ENCODE data around the gene LYVE1.

The LYVE1 gene

GRCh38 chr11:10564030-10564429 lies 4.4 kb downstream of the LYVE1 start:
- no peak overlapping the region for H3K27ac ChIP-seq
- DNase-seq (ENCODE audit: low read depth, low spot score) = no peak

GRCh38 chr11:10561947-10562346 lies 6.5 kb downstream of the LYVE1 start:
- DNase-seq (ENCODE audit: low read depth, low spot score) = no peak
- no peak overlapping the region for H3K27ac ChIP-seq

GRCh38 chr11:10561043-10561818 lies 7.2 kb downstream of the LYVE1 start:
- DNase-seq (ENCODE audit: low read depth, low spot score) = peak; percentile 45

GRCh38 chr11:10558288-10558687 lies 10.2 kb downstream of the LYVE1 start:
- no peak for DNase-seq (ENCODE audit: low read depth, low spot score)
- H3K27ac ChIP-seq = no peak overlapping the region

More at GRCh38 chr11:10561043-10561818, 7.2 kb downstream of the LYVE1 start:
- no peak overlapping the region for H3K27ac ChIP-seq

GRCh38 chr11:10556590-10556989 lies 11.9 kb downstream of the LYVE1 start:
- no peak overlapping the region for H3K27ac ChIP-seq
- DNase-seq (ENCODE audit: low read depth, low spot score) = no peak

GRCh38 chr11:10551845-10552352 lies 16.6 kb downstream of the LYVE1 start:
- H3K27ac ChIP-seq = no peak overlapping the region
- no peak for DNase-seq (ENCODE audit: low read depth, low spot score)

- H3K27ac ChIP-seq = no peak overlapping the region
- no peak for DNase-seq (ENCODE audit: low read depth, low spot score)
Measured at GRCh38 chr11:10551290-10551592, 17.2 kb downstream of the LYVE1 start.

GRCh38 chr11:10550503-10551289 lies 17.8 kb downstream of the LYVE1 start:
- H3K27ac ChIP-seq = no peak overlapping the region

GRCh38 chr11:10544491-10545465 lies 23.7 kb downstream of the LYVE1 start:
- H3K27ac ChIP-seq = no peak overlapping the region
- no peak for DNase-seq (ENCODE audit: low read depth, low spot score)

More at GRCh38 chr11:10550503-10551289, 17.8 kb downstream of the LYVE1 start:
- no peak for DNase-seq (ENCODE audit: low read depth, low spot score)

- DNase-seq (ENCODE audit: low read depth, low spot score) = no peak
- no peak overlapping the region for H3K27ac ChIP-seq
Measured at GRCh38 chr11:10543782-10544181, 24.7 kb downstream of the LYVE1 start.

- no peak for DNase-seq (ENCODE audit: low read depth, low spot score)
- no peak overlapping the region for H3K27ac ChIP-seq
Measured at GRCh38 chr11:10542776-10543175, 25.7 kb downstream of the LYVE1 start.

- peak overlapping the region; percentile 84 for H3K27ac ChIP-seq
- no peak for DNase-seq (ENCODE audit: low read depth, low spot score)
Measured at GRCh38 chr11:10541561-10541930, 26.9 kb downstream of the LYVE1 start.

- DNase-seq (ENCODE audit: low read depth, low spot score) = peak; percentile 48
- peak within 1 kb of the TSS; percentile 84 for H3K27ac ChIP-seq
Measured at GRCh38 chr11:10540915-10541560, 27.4 kb downstream of the LYVE1 start, which contains the start of gene RNF141. Gene RNF141, minus strand, starts transcription at chr11:10541187. Its CDS starts 7,029 bp downstream, at chr11:10534158.

- peak overlapping the region; percentile 84 for H3K27ac ChIP-seq
- DNase-seq (ENCODE audit: low read depth, low spot score) = no peak
Measured at GRCh38 chr11:10540546-10540914, 27.9 kb downstream of the LYVE1 start.

- no peak overlapping the region for H3K27ac ChIP-seq
- no peak for DNase-seq (ENCODE audit: low read depth, low spot score)
Measured at GRCh38 chr11:10539339-10539738, 29.1 kb downstream of the LYVE1 start.

GRCh38 chr11:10538924-10539323 lies 29.5 kb downstream of the LYVE1 start:
- H3K27ac ChIP-seq = no peak overlapping the region
- DNase-seq (ENCODE audit: low read depth, low spot score) = no peak

GRCh38 chr11:10537600-10537999 lies 30.9 kb downstream of the LYVE1 start:
- no peak for DNase-seq (ENCODE audit: low read depth, low spot score)
- no peak overlapping the region for H3K27ac ChIP-seq

- no peak overlapping the region for H3K27ac ChIP-seq
Measured at GRCh38 chr11:10534316-10534715, 34.1 kb downstream of the LYVE1 start.

GRCh38 chr11:10533323-10533722 lies 35.1 kb downstream of the LYVE1 start:
- no peak for DNase-seq (ENCODE audit: low read depth, low spot score)
- H3K27ac ChIP-seq = no peak overlapping the region

More at GRCh38 chr11:10534316-10534715, 34.1 kb downstream of the LYVE1 start:
- no peak for DNase-seq (ENCODE audit: low read depth, low spot score)

- no peak for DNase-seq (ENCODE audit: low read depth, low spot score)
- H3K27ac ChIP-seq = no peak overlapping the region
Measured at GRCh38 chr11:10532526-10532925, 35.9 kb downstream of the LYVE1 start.
